A673 (cell line): ENCODE data around the gene CEP89. TPM values are rescaled to one million over a fixed set of nuclear protein-coding genes. Genes with fewer than 3 reads are reported as not detected.

Experiments
- BruUV-seq: library from RNA; stranded (reverse); fragments of 400-500 nt; replicated peaks from 2 replicates; lab custom pipeline; 2021; lab: Mats Ljungman, UMichigan
- CTCF ChIA-PET: fragments of 300-600 bp; sonication (Branson Sonifier 250); formaldehyde crosslinking; loops from one replicate; lab custom pipeline; 2022; ENCODE audit warnings: antibody characterized with exemption; lab: Charles Lee
- POLR2A ChIA-PET: fragments of 300-600 bp; sonication (Branson Sonifier 250); formaldehyde crosslinking; loops from one replicate; lab custom pipeline; 2022; ENCODE audit warnings: antibody characterized with exemption; ENCODE audit not compliant: low non-redundant PET; lab: Charles Lee
- DNase-seq: peaks from one replicate; pipeline ENCODE4 v3.0.0-alpha.2; 2015; ENCODE audit warnings: low spot score
- H3K27ac ChIP-seq: fragments of 200-600 bp; sonication (generic); 2 replicates; pipeline ENCODE4 v1.5.1; 2016; ENCODE audit warnings: mixed run types, low read depth, mild to moderate bottlenecking, mixed read lengths, antibody characterized with exemption, low read length; ENCODE audit not compliant: poor library complexity, severe bottlenecking
- H3K27me3 ChIP-seq: fragments of 200-600 bp; sonication (generic); replicated peaks from 2 replicates; pipeline ENCODE4 v1.6.1; 2017; ENCODE audit warnings: mixed run types, low read depth, mild to moderate bottlenecking, mixed read lengths, antibody characterized with exemption, low read length; ENCODE audit not compliant: insufficient read depth, poor library complexity
- H3K36me3 ChIP-seq: fragments of 200-600 bp; sonication (generic); 2 replicates; pipeline ENCODE4 v1.6.1; 2016; ENCODE audit warnings: mixed run types, mild to moderate bottlenecking, mixed read lengths, antibody characterized with exemption, low read length; ENCODE audit not compliant: insufficient read depth, poor library complexity, severe bottlenecking
- H3K4me1 ChIP-seq: fragments of 200-600 bp; sonication (generic); 2 replicates; pipeline ENCODE4 v1.6.1; 2017; ENCODE audit warnings: mixed run types, mild to moderate bottlenecking, mixed read lengths, antibody characterized with exemption, low read length; ENCODE audit not compliant: insufficient read depth, poor library complexity, severe bottlenecking
- H3K4me3 ChIP-seq: fragments of 200-600 bp; sonication (generic); 2 replicates; pipeline ENCODE4 v1.5.1; 2016; ENCODE audit warnings: low read depth, mixed run types, mild to moderate bottlenecking, mixed read lengths, low read length; ENCODE audit not compliant: poor library complexity, severe bottlenecking
- H3K9me3 ChIP-seq: fragments of 200-600 bp; sonication (generic); 2 replicates; pipeline ENCODE4 v1.6.1; 2016; ENCODE audit warnings: mixed run types, low read depth, mild to moderate bottlenecking, mixed read lengths, antibody characterized with exemption, low read length; ENCODE audit not compliant: poor library complexity, severe bottlenecking
- EZH2 ChIP-seq: fragments of 200-600 bp; sonication (generic); IDR thresholded peaks from 2 replicates; pipeline ENCODE4 v1.6.1; 2017; ENCODE audit warnings: borderline replicate concordance, low read depth, mild to moderate bottlenecking, mixed read lengths, antibody characterized with exemption, low read length; ENCODE audit not compliant: poor library complexity, severe bottlenecking
- intact Hi-C: fragments of 100-400 bp; cut with micrococcal nuclease; formaldehyde crosslinking; loops from one replicate; pipeline ENCODE4 v1.10.0; 2022; ENCODE audit not compliant: unreplicated experiment
- total RNA-seq: library from RNA; stranded (reverse); gene quantifications from 2 replicates; pipeline ENCODE4 v1.2.3, GENCODE V29; 2021
- TF ChIP-seq, protein P1 (sequence below): fragments of 300-800, 200-600 bp; sonication (generic); conservative IDR thresholded peaks from 2 replicates; pipeline ENCODE4 v1.5.1; 2017; ENCODE audit warnings: low read depth, mild to moderate bottlenecking, antibody characterized with exemption, low read length, moderate library complexity, mixed read lengths

CEP89 gene
- total RNA-seq, 1 experiment from 2014 or later = 47.2 TPM

DNA sequence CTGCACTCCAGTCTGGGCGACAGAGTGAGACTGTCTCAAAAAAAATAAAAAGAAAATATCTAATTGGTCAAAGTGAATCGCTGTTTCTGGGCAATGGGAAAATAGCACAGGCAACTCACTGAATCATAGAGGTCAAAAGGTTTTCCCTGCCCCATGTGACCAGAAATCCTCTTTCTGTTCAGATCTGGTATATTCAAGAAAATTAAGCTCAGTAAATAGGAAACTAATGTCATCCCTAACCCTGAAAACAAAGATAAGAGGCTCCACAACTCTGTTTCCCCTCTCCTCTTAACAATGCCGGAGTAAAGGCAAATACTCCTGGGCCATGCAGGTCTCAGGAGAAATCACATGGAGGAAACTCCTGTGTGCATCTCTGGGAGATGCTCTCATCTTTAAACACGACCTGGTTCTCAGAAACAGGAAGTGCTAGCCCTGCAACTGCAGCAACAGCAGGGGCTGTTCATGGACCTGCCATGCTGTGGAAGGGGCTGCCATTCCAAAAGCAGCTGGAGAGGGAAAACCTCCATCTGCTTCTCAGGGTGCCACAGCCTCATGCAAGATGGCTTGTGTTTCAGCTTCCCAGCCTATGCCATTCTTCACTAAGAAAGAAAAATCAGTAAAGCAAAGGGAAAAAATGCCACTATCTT lies 54.7 kb downstream of the CEP89 start:
- Histone ChIP-seq H3K27me3 (no peaks in the 10 kb centered on the region), H3K4me3 (no peak overlapping the region), H3K36me3 (peaks cover 7% of the 10 kb centered on the region), H3K9me3 (no peaks in the 10 kb centered on the region), H3K4me1 (no peaks in the 10 kb centered on the region), H3K27ac (no peak overlapping the region)
- CTCF ChIA-PET = no interaction called here
- DNase-seq = no peak
- POLR2A ChIA-PET = no interaction called here
- TF ChIP-seq EZH2 = no peak
- TF ChIP-seq, protein P1, sequence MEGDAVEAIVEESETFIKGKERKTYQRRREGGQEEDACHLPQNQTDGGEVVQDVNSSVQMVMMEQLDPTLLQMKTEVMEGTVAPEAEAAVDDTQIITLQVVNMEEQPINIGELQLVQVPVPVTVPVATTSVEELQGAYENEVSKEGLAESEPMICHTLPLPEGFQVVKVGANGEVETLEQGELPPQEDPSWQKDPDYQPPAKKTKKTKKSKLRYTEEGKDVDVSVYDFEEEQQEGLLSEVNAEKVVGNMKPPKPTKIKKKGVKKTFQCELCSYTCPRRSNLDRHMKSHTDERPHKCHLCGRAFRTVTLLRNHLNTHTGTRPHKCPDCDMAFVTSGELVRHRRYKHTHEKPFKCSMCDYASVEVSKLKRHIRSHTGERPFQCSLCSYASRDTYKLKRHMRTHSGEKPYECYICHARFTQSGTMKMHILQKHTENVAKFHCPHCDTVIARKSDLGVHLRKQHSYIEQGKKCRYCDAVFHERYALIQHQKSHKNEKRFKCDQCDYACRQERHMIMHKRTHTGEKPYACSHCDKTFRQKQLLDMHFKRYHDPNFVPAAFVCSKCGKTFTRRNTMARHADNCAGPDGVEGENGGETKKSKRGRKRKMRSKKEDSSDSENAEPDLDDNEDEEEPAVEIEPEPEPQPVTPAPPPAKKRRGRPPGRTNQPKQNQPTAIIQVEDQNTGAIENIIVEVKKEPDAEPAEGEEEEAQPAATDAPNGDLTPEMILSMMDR = no peak
- intact Hi-C loops = no loop called here
- no TSS peak for BruUV-seq

- Histone ChIP-seq H3K4me1 (no peaks in the 10 kb centered on the region), H3K27me3 (no peaks in the 10 kb centered on the region), H3K36me3 (peaks cover 7% of the 10 kb centered on the region), H3K27ac (no peak overlapping the region), H3K9me3 (no peaks in the 10 kb centered on the region), H3K4me3 (no peak overlapping the region)
- POLR2A ChIA-PET = no interaction called here
- CTCF ChIA-PET = no interaction called here
- intact Hi-C loops = no loop called here
- TF ChIP-seq, protein P1 = no peak
- no peak for TF ChIP-seq EZH2
- no TSS peak for BruUV-seq
- no peak for DNase-seq
Measured at GRCh38 chr19:32914879-32915660, 56.7 kb downstream of the CEP89 start.

- BruUV-seq = no TSS peak
- ChIA-PET POLR2A (no interaction called here), CTCF (no interaction called here)
- Histone ChIP-seq H3K36me3 (peaks cover 10% of the 10 kb centered on the region), H3K27ac (no peak overlapping the region), H3K9me3 (no peaks in the 10 kb centered on the region), H3K27me3 (no peaks in the 10 kb centered on the region), H3K4me3 (no peak overlapping the region), H3K4me1 (no peaks in the 10 kb centered on the region)
- intact Hi-C loops = no loop called here
- TF ChIP-seq, protein P1 = no peak
- TF ChIP-seq EZH2 = no peak
- DNase-seq = no peak
Measured at GRCh38 chr19:32911467-32911866, 60.3 kb downstream of the CEP89 start.
